KMS-11 (cell line): ENCODE data around the gene RARB.

Experiments
- H2AFZ ChIP-seq: fragments of 200-600 bp; sonication (generic); 2 replicates; pipeline ENCODE4 v1.6.1; 2016; ENCODE audit warnings: antibody characterized with exemption, mixed run types, low read depth
- H3K27ac ChIP-seq: fragments of 200-600 bp; sonication (generic); 2 replicates; pipeline ENCODE4 v1.6.1; 2016; ENCODE audit warnings: mild to moderate bottlenecking, mixed run types
- H3K27me3 ChIP-seq: fragments of 200-600 bp; sonication (generic); 2 replicates; pipeline ENCODE4 v1.6.1; 2017; ENCODE audit warnings: mild to moderate bottlenecking, low read depth, mixed run types, moderate library complexity; ENCODE audit not compliant: insufficient read depth
- H3K36me3 ChIP-seq: fragments of 200-600 bp; sonication (generic); 2 replicates; pipeline ENCODE4 v1.6.1; 2017; ENCODE audit warnings: mild to moderate bottlenecking, mixed run types; ENCODE audit not compliant: insufficient read depth
- H3K4me1 ChIP-seq: fragments of 200-600 bp; sonication (generic); 2 replicates; pipeline ENCODE4 v1.6.1; 2016; ENCODE audit warnings: mild to moderate bottlenecking, low read depth, mixed run types; ENCODE audit not compliant: poor library complexity, severe bottlenecking
- H3K4me2 ChIP-seq: fragments of 200-600 bp; sonication (generic); 2 replicates; pipeline ENCODE4 v1.7.0; 2016; ENCODE audit warnings: mild to moderate bottlenecking, mixed run types
- H3K4me3 ChIP-seq: fragments of 200-600 bp; sonication (generic); IDR thresholded peaks from 2 replicates; pipeline ENCODE4 v1.6.1; 2017; ENCODE audit warnings: low read depth, low read length, mixed read lengths; ENCODE audit not compliant: insufficient read depth
- H3K79me2 ChIP-seq: fragments of 200-600 bp; sonication (generic); 2 replicates; pipeline ENCODE4 v1.6.1; 2016; ENCODE audit warnings: low read depth, mixed run types; ENCODE audit not compliant: insufficient read depth
- H3K9ac ChIP-seq: fragments of 200-600 bp; sonication (generic); 2 replicates; pipeline ENCODE4 v1.6.1; 2016; ENCODE audit warnings: mild to moderate bottlenecking, mixed run types
- H4K20me1 ChIP-seq: fragments of 200-600 bp; sonication (generic); 2 replicates; pipeline ENCODE4 v1.6.1; 2016; ENCODE audit warnings: mild to moderate bottlenecking, mixed run types; ENCODE audit not compliant: insufficient read depth
- CTCF ChIP-seq: fragments of 200-600 bp; sonication (generic); conservative IDR thresholded peaks from 2 replicates; pipeline ENCODE4 v1.6.1; 2017; ENCODE audit warnings: low read depth, mild to moderate bottlenecking, antibody characterized with exemption, low read length, moderate library complexity, mixed read lengths

RARB gene

GRCh38 chr3:25460751-25461150, 32.7 kb downstream of the RARB start:
- H3K4me2 ChIP-seq: peak overlapping the region; percentile 64; the same call in 1 of the 2 replicates
- H3K27ac ChIP-seq: peak overlapping the region; percentile 61
- TF ChIP-seq CTCF: no peak
- no peaks in the 10 kb centered on the region for H4K20me1 ChIP-seq
- H3K27me3 ChIP-seq: no peaks in the 10 kb centered on the region
- H3K79me2 ChIP-seq: no peaks in the 10 kb centered on the region
- no peak overlapping the region for H3K9ac ChIP-seq
- no peaks in the 10 kb centered on the region for H3K36me3 ChIP-seq
- no peak overlapping the region for H2AFZ ChIP-seq
- peaks cover 52% of the 10 kb centered on the region for H3K4me1 ChIP-seq
- no peak overlapping the region for H3K4me3 ChIP-seq

GRCh38 chr3:25461946-25462345, 33.9 kb downstream of the RARB start:
- Histone ChIP-seq H3K4me2 (peak overlapping the region; percentile 64), H3K27ac (no peak overlapping the region; the same call in 1 of the 2 replicates), H3K27me3 (no peaks in the 10 kb centered on the region), H4K20me1 (no peaks in the 10 kb centered on the region), H2AFZ (no peak overlapping the region), H3K9ac (no peak overlapping the region), H3K36me3 (no peaks in the 10 kb centered on the region), H3K79me2 (no peaks in the 10 kb centered on the region), H3K4me3 (no peak overlapping the region), H3K4me1 (peaks cover 52% of the 10 kb centered on the region)
- TF ChIP-seq CTCF: no peak

- Histone ChIP-seq H3K4me1 (peaks cover 52% of the 10 kb centered on the region), H3K4me2 (peak overlapping the region; percentile 64), H3K27ac (no peak overlapping the region; the same call in 1 of the 2 replicates), H3K36me3 (no peaks in the 10 kb centered on the region), H3K9ac (no peak overlapping the region), H3K79me2 (no peaks in the 10 kb centered on the region), H4K20me1 (no peaks in the 10 kb centered on the region), H3K27me3 (no peaks in the 10 kb centered on the region), H2AFZ (no peak overlapping the region), H3K4me3 (no peak overlapping the region)
- TF ChIP-seq CTCF: no peak
Observed at GRCh38 chr3:25462495-25462894, 34.4 kb downstream of the RARB start.

- H3K9ac ChIP-seq: no peak overlapping the region
- no peak for TF ChIP-seq CTCF
- H2AFZ ChIP-seq: no peak overlapping the region
- no peak overlapping the region for H3K4me3 ChIP-seq
- H3K4me2 ChIP-seq: no peak overlapping the region
- H3K4me1 ChIP-seq: peaks cover 52% of the 10 kb centered on the region
- no peaks in the 10 kb centered on the region for H3K79me2 ChIP-seq
- no peak overlapping the region for H3K27ac ChIP-seq
- H4K20me1 ChIP-seq: no peaks in the 10 kb centered on the region
- no peaks in the 10 kb centered on the region for H3K36me3 ChIP-seq
- H3K27me3 ChIP-seq: no peaks in the 10 kb centered on the region
Observed at GRCh38 chr3:25463836-25464418, 35.9 kb downstream of the RARB start.
